Right cardiac atrium (tissue), 5 donors: ENCODE results near the gene PTAR1. TPM values are rescaled to one million over a fixed set of nuclear protein-coding genes. Genes with fewer than 3 reads are reported as not detected.

Experiments used
- ATAC-seq, 2 donors: fragments of 200-7000 bp; cut with Tn5 transposase; one replicate each; pipeline versions ENCODE4 v1.8.0 to v1.9.1; 2020; ENCODE audit warnings: moderate library complexity in 2 of 2, mild to moderate bottlenecking in 1 of 2
- DNase-seq, 3 donors: peaks; one replicate each; pipeline ENCODE4 v3.0.0-alpha.2; 2020
- H3K27ac ChIP-seq: one replicate; pipeline ENCODE4 v1.5.1; 2013; ENCODE audit warnings: mild to moderate bottlenecking, low read length, control low read depth, moderate library complexity
- H3K27me3 ChIP-seq: one replicate; pipeline ENCODE4 v1.6.1; 2013; ENCODE audit not compliant: control insufficient read depth, insufficient read depth
- H3K4me1 ChIP-seq: one replicate; pipeline ENCODE4 v1.6.1; 2013; ENCODE audit warnings: low read length; ENCODE audit not compliant: control insufficient read depth, insufficient read depth
- H3K4me3 ChIP-seq: one replicate; pipeline ENCODE4 v1.5.1; 2013; ENCODE audit warnings: low read length, control low read depth
- H3K9me3 ChIP-seq: one replicate; pipeline ENCODE4 v1.6.1; 2013; ENCODE audit warnings: low read length; ENCODE audit not compliant: control insufficient read depth
- WGBS: extraction: QIAGEN DNeasy Blood & Tissue Kit; methylation state at CpG from one replicate; pipeline ENCODE4 v1.1.7; 2013; 5-methylcytosine and 5-hydroxymethylcytosine counted together
- intact Hi-C, 4 donors: fragments of 100-400 bp; cut with DNase I; formaldehyde crosslinking; loops; one replicate each; pipeline versions ENCODE4 v1.11.0 to v1.14.0; 2022 to 2023
- polyA plus RNA-seq: library from polyadenylated mRNA; stranded (reverse); fragments of 200-250 nt; gene quantifications from one replicate; pipeline ENCODE4 v1.2.3, GENCODE V29; 2013
- total RNA-seq, 4 donors: library from RNA; stranded (reverse); fragmentation: NEBNext Ultra II Directional; extraction: Animal tissue kit (Norgen Biotek cat#: 25700); gene quantifications; one replicate each; pipeline ENCODE4 v1.2.1, GENCODE V29; 2021
- donor health status: healthy with polysubstance abuse.
- donor health status: DM: no; HTN: yes; CAD: no.
- donor health status: DM: no; HTN: no; CAD: no.
- donor health status: DM: no; HTN: yes; CAD: no; lungs with severe emphysema.
- donor health status: DM: yes; HTN: yes; CAD: no.

Gene PTAR1
- total and polyA plus RNA-seq, 5 donors = 7.4 to 38.1 (median 32.9) TPM

- DNase-seq (no peak), ATAC-seq (no peak)
- no peak overlapping the region for H3K4me3 ChIP-seq
- 81% methylated on average over 11 of the region's 11 CpGs for WGBS
- H3K9me3 ChIP-seq = no peaks in the 10 kb centered on the region
- H3K27ac ChIP-seq = no peak overlapping the region
- intact Hi-C loops = loop anchor here in 2 of 4 donors (5.0 to 10.0 kb wide), 3 partner anchors 119 to 201 kb away; no protein-coding TSS in a partner anchor
- no peaks in the 10 kb centered on the region for H3K4me1 ChIP-seq
- H3K27me3 ChIP-seq = no peaks in the 10 kb centered on the region
Measured at GRCh38 chr9:69674112-69674685, 85.6 kb downstream of the PTAR1 start.

- intact Hi-C loops = loop anchor here in 2 of 4 donors (5.0 to 10.0 kb wide), 3 partner anchors 118 to 202 kb away; no protein-coding TSS in a partner anchor
- Histone ChIP-seq H3K27ac (peak overlapping the region; percentile 3), H3K27me3 (no peaks in the 10 kb centered on the region), H3K4me1 (no peaks in the 10 kb centered on the region), H3K4me3 (peak overlapping the region; percentile 82), H3K9me3 (no peaks in the 10 kb centered on the region)
- 32% methylated on average over 6 of the region's 6 CpGs for WGBS
- ATAC-seq (no peak), DNase-seq (no peak)
Measured at GRCh38 chr9:69673311-69673640, 86.5 kb downstream of the PTAR1 start.

GRCh38 chr9:69672596-69673310 lies 87.1 kb downstream of the PTAR1 start:
- Histone ChIP-seq H3K4me1 (no peaks in the 10 kb centered on the region), H3K4me3 (peak overlapping the region; percentile 82), H3K27me3 (no peaks in the 10 kb centered on the region), H3K27ac (peak overlapping the region; percentile 81), H3K9me3 (no peaks in the 10 kb centered on the region)
- DNase-seq = peak; percentile 85 to 94 (median 93)
- peak; percentile 94 for ATAC-seq
- intact Hi-C loops = loop anchor here in 2 of 4 donors (5.0 to 10.0 kb wide), 3 partner anchors 118 to 202 kb away; no protein-coding TSS in a partner anchor
- under 1% methylated on average over 60 of the region's 60 CpGs for WGBS

- H3K4me3 ChIP-seq = peak within 1 kb of the TSS; percentile 82
- no peaks in the 10 kb centered on the region for H3K4me1 ChIP-seq
- no peaks in the 10 kb centered on the region for H3K9me3 ChIP-seq
- H3K27ac ChIP-seq = peak within 1 kb of the TSS; percentile 81
- ATAC-seq = peak; percentile 87 to 92
- no peaks in the 10 kb centered on the region for H3K27me3 ChIP-seq
- peak; percentile 78 to 94 (median 92) for DNase-seq
- under 1% methylated on average over 92 of the region's 92 CpGs for WGBS
- intact Hi-C loops = loop anchor here in 2 of 4 donors (5.0 to 10.0 kb wide), 3 partner anchors 117 to 203 kb away; no protein-coding TSS in a partner anchor
Measured at GRCh38 chr9:69671879-69672595, 87.8 kb downstream of the PTAR1 start, which contains the start of gene APBA1. Gene APBA1 (minus strand): TSS chr9:69672371.

- Histone ChIP-seq H3K4me3 (peak overlapping the region; percentile 82), H3K27ac (no peak overlapping the region), H3K27me3 (no peaks in the 10 kb centered on the region), H3K9me3 (no peaks in the 10 kb centered on the region), H3K4me1 (no peaks in the 10 kb centered on the region)
- ATAC-seq (peak; percentile 15 to 30), DNase-seq (peak in 2 of 3 donors; percentile 48)
- intact Hi-C loops = loop anchor here in 2 of 4 donors (5.0 to 10.0 kb wide), 3 partner anchors 117 to 203 kb away; no protein-coding TSS in a partner anchor
- WGBS = 19% methylated on average over 15 of the region's 15 CpGs
Measured at GRCh38 chr9:69671311-69671878, 88.4 kb downstream of the PTAR1 start.

GRCh38 chr9:69667306-69667705 lies 92.5 kb downstream of the PTAR1 start:
- intact Hi-C loops = no loop called here
- Histone ChIP-seq H3K9me3 (no peaks in the 10 kb centered on the region), H3K27ac (no peak overlapping the region), H3K4me1 (no peaks in the 10 kb centered on the region), H3K4me3 (no peak overlapping the region), H3K27me3 (no peaks in the 10 kb centered on the region)
- WGBS = 98% methylated on average over 1 of the region's 1 CpG
- DNase-seq (no peak), ATAC-seq (no peak)

GRCh38 chr9:69660304-69660703 lies 99.5 kb downstream of the PTAR1 start:
- WGBS = 41% methylated on average over 2 of the region's 2 CpGs
- H3K27ac ChIP-seq = no peak overlapping the region
- intact Hi-C loops = no loop called here
- peaks cover 1% of the 10 kb centered on the region for H3K4me1 ChIP-seq
- H3K27me3 ChIP-seq = no peaks in the 10 kb centered on the region
- DNase-seq (no peak), ATAC-seq (no peak)
- H3K9me3 ChIP-seq = no peaks in the 10 kb centered on the region
- no peak overlapping the region for H3K4me3 ChIP-seq

Other genes with a start within 250 kb of the PTAR1 start
- gene APBA1, start 87.6 kb downstream of the PTAR1 start, total RNA-seq = 1 to 10 TPM; 5.2 to 9.2 (median 6.4) TPM
- 3.5 TPM for gene APBA1, start 87.6 kb downstream of the PTAR1 start, polyA plus RNA-seq
- not detected for gene CFAP95, start 60.8 kb upstream of the PTAR1 start, total RNA-seq
- gene CFAP95, start 60.8 kb upstream of the PTAR1 start, polyA plus RNA-seq = not detected